Measurements from ENCODE around the gene GABBR2. TPM values are rescaled to one million over a fixed set of nuclear protein-coding genes. Genes with fewer than 3 reads are reported as not detected.
A peak's percentile ranks its signal among the peaks of the same experiment; 100 is the strongest.

The GABBR2 gene
- total and polyA plus RNA-seq, 2 experiments from 2014 or later = 0.89 to 1.3 TPM

DNA sequence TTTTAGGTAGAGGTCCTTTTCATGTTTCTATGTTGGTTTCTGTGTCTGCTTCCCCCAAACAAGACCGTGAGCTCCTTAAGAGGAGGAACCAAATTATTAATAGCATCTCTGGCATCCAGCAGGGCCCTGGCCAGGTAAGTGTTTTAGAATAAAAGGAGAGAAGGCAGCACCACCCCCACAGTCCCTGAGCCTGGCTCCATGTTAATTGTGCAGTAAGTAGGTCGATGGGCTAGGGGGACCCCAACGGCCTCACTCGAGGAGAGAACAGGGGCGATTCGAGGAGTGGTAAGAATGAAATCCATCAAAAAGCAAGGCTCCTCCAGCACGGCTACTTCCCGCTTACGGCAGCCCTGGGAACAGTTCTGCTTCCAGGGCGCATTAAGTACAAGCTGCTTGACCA, 67.0 kb downstream of the GABBR2 start:
- ATAC-seq = peak; percentile 53; the same call in 2 of the 3 replicates
- Mint-ChIP-seq H3K4me3 (no peak overlapping the region), H3K4me1 (peaks cover 9% of the 10 kb centered on the region), H3K27me3 (ENCODE audit: insufficient read depth, low read depth, poor library complexity) (peaks cover 6% of the 10 kb centered on the region), H3K36me3 (ENCODE audit: low read depth) (peaks cover 4% of the 10 kb centered on the region; the same call in 1 of the 3 replicates), H3K27ac (no peak overlapping the region), H3K9me3 (peaks cover 18% of the 10 kb centered on the region)
- H3K4me2 ChIP-seq = no peak overlapping the region
- H3K27me3 ChIP-seq (ENCODE audit: insufficient read depth) = no peaks in the 10 kb centered on the region
- H3F3A ChIP-seq (replicated peaks; ENCODE audit: low read depth) = no peaks in the 10 kb centered on the region
- peak; percentile 14 for DNase-seq (ENCODE audit: low spot score)
- H3K79me2 ChIP-seq (replicated peaks; ENCODE audit: insufficient read depth) = no peaks in the 10 kb centered on the region
- H3K36me3 ChIP-seq (ENCODE audit: insufficient read depth) = no peaks in the 10 kb centered on the region
- H3K9me2 ChIP-seq (ENCODE audit: insufficient read depth) = 0 out of 2 replicates have a peak, but pooled peaks cover 3% of the 10 kb centered on the region
- H3K4me1 ChIP-seq (ENCODE audit: insufficient read depth) = no peaks in the 10 kb centered on the region
- no peak for TF ChIP-seq ZNF114 (CRISPR knock-in tag; IDR thresholded peaks at IDR 0.05)
- TF ChIP-seq, protein P1, sequence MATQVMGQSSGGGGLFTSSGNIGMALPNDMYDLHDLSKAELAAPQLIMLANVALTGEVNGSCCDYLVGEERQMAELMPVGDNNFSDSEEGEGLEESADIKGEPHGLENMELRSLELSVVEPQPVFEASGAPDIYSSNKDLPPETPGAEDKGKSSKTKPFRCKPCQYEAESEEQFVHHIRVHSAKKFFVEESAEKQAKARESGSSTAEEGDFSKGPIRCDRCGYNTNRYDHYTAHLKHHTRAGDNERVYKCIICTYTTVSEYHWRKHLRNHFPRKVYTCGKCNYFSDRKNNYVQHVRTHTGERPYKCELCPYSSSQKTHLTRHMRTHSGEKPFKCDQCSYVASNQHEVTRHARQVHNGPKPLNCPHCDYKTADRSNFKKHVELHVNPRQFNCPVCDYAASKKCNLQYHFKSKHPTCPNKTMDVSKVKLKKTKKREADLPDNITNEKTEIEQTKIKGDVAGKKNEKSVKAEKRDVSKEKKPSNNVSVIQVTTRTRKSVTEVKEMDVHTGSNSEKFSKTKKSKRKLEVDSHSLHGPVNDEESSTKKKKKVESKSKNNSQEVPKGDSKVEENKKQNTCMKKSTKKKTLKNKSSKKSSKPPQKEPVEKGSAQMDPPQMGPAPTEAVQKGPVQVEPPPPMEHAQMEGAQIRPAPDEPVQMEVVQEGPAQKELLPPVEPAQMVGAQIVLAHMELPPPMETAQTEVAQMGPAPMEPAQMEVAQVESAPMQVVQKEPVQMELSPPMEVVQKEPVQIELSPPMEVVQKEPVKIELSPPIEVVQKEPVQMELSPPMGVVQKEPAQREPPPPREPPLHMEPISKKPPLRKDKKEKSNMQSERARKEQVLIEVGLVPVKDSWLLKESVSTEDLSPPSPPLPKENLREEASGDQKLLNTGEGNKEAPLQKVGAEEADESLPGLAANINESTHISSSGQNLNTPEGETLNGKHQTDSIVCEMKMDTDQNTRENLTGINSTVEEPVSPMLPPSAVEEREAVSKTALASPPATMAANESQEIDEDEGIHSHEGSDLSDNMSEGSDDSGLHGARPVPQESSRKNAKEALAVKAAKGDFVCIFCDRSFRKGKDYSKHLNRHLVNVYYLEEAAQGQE (IDR thresholded peaks at IDR 0.05; ENCODE audit: unreplicated experiment) = no peak
- no peak for TF ChIP-seq EZH2 (IDR thresholded peaks at IDR 0.05; ENCODE audit: low read depth, unreplicated experiment)
- no peak for TF ChIP-seq EZH2phosphoT487 (IDR thresholded peaks at IDR 0.05; ENCODE audit: unreplicated experiment)
- no peak overlapping the region for H3K4me3 ChIP-seq
- no peak overlapping the region; the same call in 1 of the 2 replicates for H2AFZ ChIP-seq
- no peaks in the 10 kb centered on the region for H4K20me1 ChIP-seq (replicated peaks; ENCODE audit: insufficient read depth)
- no peak overlapping the region for H3K27ac ChIP-seq (ENCODE audit: low read depth)

DNA sequence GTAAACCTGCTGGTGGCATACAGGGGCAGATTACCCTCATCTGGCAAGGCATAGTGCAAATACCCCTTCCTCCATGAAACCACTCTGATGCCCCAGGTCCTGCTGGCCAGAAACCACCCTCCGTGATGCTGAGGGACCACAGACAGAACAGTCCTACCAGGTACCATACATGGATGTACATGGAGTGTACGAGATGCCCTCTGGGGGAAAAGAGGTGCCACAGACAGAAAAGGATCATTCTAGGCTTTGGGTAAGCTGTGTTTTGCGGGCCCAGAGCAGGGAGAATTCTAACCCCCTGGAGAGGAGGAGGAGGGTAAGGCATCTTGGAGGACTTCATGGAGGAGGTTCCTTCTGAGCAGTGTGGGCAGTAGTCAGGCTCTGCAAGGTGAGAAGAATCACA, 68.3 kb downstream of the GABBR2 start:
- peaks cover 4% of the 10 kb centered on the region; the same call in 1 of the 3 replicates for H3K36me3 Mint-ChIP-seq (ENCODE audit: low read depth)
- Histone ChIP-seq H3K27me3 (ENCODE audit: insufficient read depth) (no peaks in the 10 kb centered on the region), H2AFZ (no peak overlapping the region), H3K4me3 (no peak overlapping the region), H3K79me2 (replicated peaks; ENCODE audit: insufficient read depth) (no peaks in the 10 kb centered on the region), H3K9me2 (ENCODE audit: insufficient read depth) (no peaks in the 10 kb centered on the region), H3K4me1 (ENCODE audit: insufficient read depth) (no peaks in the 10 kb centered on the region), H3K27ac (ENCODE audit: low read depth) (no peak overlapping the region), H3F3A (replicated peaks; ENCODE audit: low read depth) (no peaks in the 10 kb centered on the region), H3K4me2 (no peak overlapping the region), H4K20me1 (replicated peaks; ENCODE audit: insufficient read depth) (no peaks in the 10 kb centered on the region), H3K36me3 (ENCODE audit: insufficient read depth) (no peaks in the 10 kb centered on the region)
- H3K9me3 Mint-ChIP-seq = peaks cover 18% of the 10 kb centered on the region
- TF ChIP-seq CREB1 (CRISPR knock-in tag; IDR thresholded peaks at IDR 0.05; ENCODE audit: low read depth) = no peak
- TF ChIP-seq NANOG (IDR thresholded peaks at IDR 0.05; ENCODE audit: borderline replicate concordance) = no peak
- TF ChIP-seq, protein P2, sequence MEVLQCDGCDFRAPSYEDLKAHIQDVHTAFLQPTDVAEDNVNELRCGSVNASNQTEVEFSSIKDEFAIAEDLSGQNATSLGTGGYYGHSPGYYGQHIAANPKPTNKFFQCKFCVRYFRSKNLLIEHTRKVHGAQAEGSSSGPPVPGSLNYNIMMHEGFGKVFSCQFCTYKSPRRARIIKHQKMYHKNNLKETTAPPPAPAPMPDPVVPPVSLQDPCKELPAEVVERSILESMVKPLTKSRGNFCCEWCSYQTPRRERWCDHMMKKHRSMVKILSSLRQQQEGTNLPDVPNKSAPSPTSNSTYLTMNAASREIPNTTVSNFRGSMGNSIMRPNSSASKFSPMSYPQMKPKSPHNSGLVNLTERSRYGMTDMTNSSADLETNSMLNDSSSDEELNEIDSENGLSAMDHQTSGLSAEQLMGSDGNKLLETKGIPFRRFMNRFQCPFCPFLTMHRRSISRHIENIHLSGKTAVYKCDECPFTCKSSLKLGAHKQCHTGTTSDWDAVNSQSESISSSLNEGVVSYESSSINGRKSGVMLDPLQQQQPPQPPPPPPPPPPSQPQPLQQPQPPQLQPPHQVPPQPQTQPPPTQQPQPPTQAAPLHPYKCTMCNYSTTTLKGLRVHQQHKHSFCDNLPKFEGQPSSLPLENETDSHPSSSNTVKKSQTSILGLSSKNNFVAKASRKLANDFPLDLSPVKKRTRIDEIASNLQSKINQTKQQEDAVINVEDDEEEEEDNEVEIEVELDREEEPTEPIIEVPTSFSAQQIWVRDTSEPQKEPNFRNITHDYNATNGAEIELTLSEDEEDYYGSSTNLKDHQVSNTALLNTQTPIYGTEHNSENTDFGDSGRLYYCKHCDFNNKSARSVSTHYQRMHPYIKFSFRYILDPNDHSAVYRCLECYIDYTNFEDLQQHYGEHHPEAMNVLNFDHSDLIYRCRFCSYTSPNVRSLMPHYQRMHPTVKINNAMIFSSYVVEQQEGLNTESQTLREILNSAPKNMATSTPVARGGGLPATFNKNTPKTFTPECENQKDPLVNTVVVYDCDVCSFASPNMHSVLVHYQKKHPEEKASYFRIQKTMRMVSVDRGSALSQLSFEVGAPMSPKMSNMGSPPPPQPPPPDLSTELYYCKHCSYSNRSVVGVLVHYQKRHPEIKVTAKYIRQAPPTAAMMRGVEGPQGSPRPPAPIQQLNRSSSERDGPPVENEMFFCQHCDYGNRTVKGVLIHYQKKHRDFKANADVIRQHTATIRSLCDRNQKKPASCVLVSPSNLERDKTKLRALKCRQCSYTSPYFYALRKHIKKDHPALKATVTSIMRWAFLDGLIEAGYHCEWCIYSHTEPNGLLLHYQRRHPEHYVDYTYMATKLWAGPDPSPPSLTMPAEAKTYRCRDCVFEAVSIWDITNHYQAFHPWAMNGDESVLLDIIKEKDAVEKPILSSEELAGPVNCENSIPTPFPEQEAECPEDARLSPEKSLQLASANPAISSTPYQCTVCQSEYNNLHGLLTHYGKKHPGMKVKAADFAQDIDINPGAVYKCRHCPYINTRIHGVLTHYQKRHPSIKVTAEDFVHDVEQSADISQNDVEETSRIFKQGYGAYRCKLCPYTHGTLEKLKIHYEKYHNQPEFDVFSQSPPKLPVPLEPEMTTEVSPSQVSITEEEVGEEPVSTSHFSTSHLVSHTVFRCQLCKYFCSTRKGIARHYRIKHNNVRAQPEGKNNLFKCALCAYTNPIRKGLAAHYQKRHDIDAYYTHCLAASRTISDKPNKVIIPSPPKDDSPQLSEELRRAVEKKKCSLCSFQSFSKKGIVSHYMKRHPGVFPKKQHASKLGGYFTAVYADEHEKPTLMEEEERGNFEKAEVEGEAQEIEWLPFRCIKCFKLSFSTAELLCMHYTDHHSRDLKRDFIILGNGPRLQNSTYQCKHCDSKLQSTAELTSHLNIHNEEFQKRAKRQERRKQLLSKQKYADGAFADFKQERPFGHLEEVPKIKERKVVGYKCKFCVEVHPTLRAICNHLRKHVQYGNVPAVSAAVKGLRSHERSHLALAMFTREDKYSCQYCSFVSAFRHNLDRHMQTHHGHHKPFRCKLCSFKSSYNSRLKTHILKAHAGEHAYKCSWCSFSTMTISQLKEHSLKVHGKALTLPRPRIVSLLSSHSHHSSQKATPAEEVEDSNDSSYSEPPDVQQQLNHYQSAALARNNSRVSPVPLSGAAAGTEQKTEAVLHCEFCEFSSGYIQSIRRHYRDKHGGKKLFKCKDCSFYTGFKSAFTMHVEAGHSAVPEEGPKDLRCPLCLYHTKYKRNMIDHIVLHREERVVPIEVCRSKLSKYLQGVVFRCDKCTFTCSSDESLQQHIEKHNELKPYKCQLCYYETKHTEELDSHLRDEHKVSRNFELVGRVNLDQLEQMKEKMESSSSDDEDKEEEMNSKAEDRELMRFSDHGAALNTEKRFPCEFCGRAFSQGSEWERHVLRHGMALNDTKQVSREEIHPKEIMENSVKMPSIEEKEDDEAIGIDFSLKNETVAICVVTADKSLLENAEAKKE (CRISPR knock-in tag; IDR thresholded peaks at IDR 0.05) = no peak
- no peak for TF ChIP-seq ZNF114 (CRISPR knock-in tag; IDR thresholded peaks at IDR 0.05)
- TF ChIP-seq POLR2AphosphoS5 (IDR thresholded peaks at IDR 0.05; ENCODE audit: low read depth) = no peak
- TF ChIP-seq, protein P3, sequence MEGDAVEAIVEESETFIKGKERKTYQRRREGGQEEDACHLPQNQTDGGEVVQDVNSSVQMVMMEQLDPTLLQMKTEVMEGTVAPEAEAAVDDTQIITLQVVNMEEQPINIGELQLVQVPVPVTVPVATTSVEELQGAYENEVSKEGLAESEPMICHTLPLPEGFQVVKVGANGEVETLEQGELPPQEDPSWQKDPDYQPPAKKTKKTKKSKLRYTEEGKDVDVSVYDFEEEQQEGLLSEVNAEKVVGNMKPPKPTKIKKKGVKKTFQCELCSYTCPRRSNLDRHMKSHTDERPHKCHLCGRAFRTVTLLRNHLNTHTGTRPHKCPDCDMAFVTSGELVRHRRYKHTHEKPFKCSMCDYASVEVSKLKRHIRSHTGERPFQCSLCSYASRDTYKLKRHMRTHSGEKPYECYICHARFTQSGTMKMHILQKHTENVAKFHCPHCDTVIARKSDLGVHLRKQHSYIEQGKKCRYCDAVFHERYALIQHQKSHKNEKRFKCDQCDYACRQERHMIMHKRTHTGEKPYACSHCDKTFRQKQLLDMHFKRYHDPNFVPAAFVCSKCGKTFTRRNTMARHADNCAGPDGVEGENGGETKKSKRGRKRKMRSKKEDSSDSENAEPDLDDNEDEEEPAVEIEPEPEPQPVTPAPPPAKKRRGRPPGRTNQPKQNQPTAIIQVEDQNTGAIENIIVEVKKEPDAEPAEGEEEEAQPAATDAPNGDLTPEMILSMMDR (conservative IDR thresholded peaks at IDR 0.05; ENCODE audit: low read depth in 2 of 2) = no peak
- no peak overlapping the region for H3K27ac Mint-ChIP-seq
- ATAC-seq (no peak), DNase-seq (ENCODE audit: low spot score) (no peak)
- peaks cover 9% of the 10 kb centered on the region for H3K4me1 Mint-ChIP-seq
- peaks cover 6% of the 10 kb centered on the region for H3K27me3 Mint-ChIP-seq (ENCODE audit: insufficient read depth, low read depth, poor library complexity)
- no peak overlapping the region for H3K4me3 Mint-ChIP-seq

Measured in GM23338 (cell line).